NCI-H748 treated with DMSO at 0.1 percent for 48 hours (cell line): ENCODE data around the gene POLE.

Source experiments
- DNase-seq: peaks from one replicate; lab custom pipeline; 2025; lab: John Stamatoyannopoulos, UW

POLE gene

GRCh38 chr12:132657004-132657727, 30.0 kb downstream of the POLE start:
- no peak for DNase-seq

- DNase-seq, result no peak
Measured at GRCh38 chr12:132653567-132654290, 33.4 kb downstream of the POLE start.

GRCh38 chr12:132651444-132652100, 35.6 kb downstream of the POLE start:
- DNase-seq, result peak; percentile 98

- no peak for DNase-seq
Measured at GRCh38 chr12:132649226-132649945, 37.8 kb downstream of the POLE start.

- no peak for DNase-seq
Measured at GRCh38 chr12:132648616-132649225, 38.4 kb downstream of the POLE start.

- no peak for DNase-seq
Measured at GRCh38 chr12:132647858-132648257, 39.3 kb downstream of the POLE start.

- no peak for DNase-seq
Measured at GRCh38 chr12:132646850-132647249, 40.3 kb downstream of the POLE start.

- no peak for DNase-seq
Measured at GRCh38 chr12:132642846-132643835, 44.0 kb downstream of the POLE start.

- no peak for DNase-seq
Measured at GRCh38 chr12:132641811-132642650, 45.1 kb downstream of the POLE start.

GRCh38 chr12:132640936-132641335, 46.2 kb downstream of the POLE start:
- no peak for DNase-seq

GRCh38 chr12:132639956-132640520, 47.1 kb downstream of the POLE start:
- DNase-seq, result no peak

GRCh38 chr12:132638541-132639408, 48.4 kb downstream of the POLE start:
- DNase-seq, result no peak

GRCh38 chr12:132637811-132638210, 49.3 kb downstream of the POLE start:
- no peak for DNase-seq

GRCh38 chr12:132635076-132635955, 51.8 kb downstream of the POLE start:
- no peak for DNase-seq

- DNase-seq, result no peak
Measured at GRCh38 chr12:132634411-132634990, 52.6 kb downstream of the POLE start.

- DNase-seq, result no peak
Measured at GRCh38 chr12:132633901-132634300, 53.2 kb downstream of the POLE start.

GRCh38 chr12:132633398-132633797, 53.7 kb downstream of the POLE start:
- no peak for DNase-seq
